HEK293 (cell line): Measurements from ENCODE around the gene CHMP4A.

Experiments
- AEBP2 ChIP-seq: fragments of 450-650 bp; formaldehyde crosslinking; IDR thresholded peaks from 2 replicates; pipeline ENCODE4 v1.5.1; 2016; ENCODE audit warnings: missing biosample characterization, missing genetic modification characterization, borderline replicate concordance
- ATF2 ChIP-seq: fragments of 450-650 bp; formaldehyde crosslinking; IDR thresholded peaks from 2 replicates; pipeline ENCODE4 v1.5.1; 2016; ENCODE audit warnings: missing biosample characterization, missing genetic modification characterization, low read depth
- HIC1 ChIP-seq: fragments of 450-650 bp; formaldehyde crosslinking; IDR thresholded peaks from 2 replicates; pipeline ENCODE4 v1.5.1; 2016; ENCODE audit warnings: missing biosample characterization, missing genetic modification characterization
- KLF10 ChIP-seq: fragments of 450-650 bp; IDR thresholded peaks from 2 replicates; pipeline ENCODE4 v1.5.1; 2018; ENCODE audit warnings: missing biosample characterization, mild to moderate bottlenecking, missing genetic modification characterization
- OVOL3 ChIP-seq: fragments of 450-650 bp; formaldehyde crosslinking; IDR thresholded peaks from 2 replicates; pipeline ENCODE4 v1.5.1; 2016; ENCODE audit warnings: missing biosample characterization, missing genetic modification characterization
- RBAK ChIP-seq: fragments of 450-650 bp; formaldehyde crosslinking; IDR thresholded peaks from 2 replicates; pipeline ENCODE4 v1.5.1; 2016; ENCODE audit warnings: missing biosample characterization, missing genetic modification characterization
- SCRT1 ChIP-seq: fragments of 450-650 bp; formaldehyde crosslinking; IDR thresholded peaks from 2 replicates; pipeline ENCODE4 v1.5.1; 2016; ENCODE audit warnings: missing biosample characterization, missing genetic modification characterization, borderline replicate concordance
- TRIM28 ChIP-seq: IDR thresholded peaks from 2 replicates; pipeline ENCODE4 v1.6.1; 2011; ENCODE audit warnings: low read length, control low read depth, borderline replicate concordance
- ZBTB21 ChIP-seq: fragments of 450-650 bp; formaldehyde crosslinking; IDR thresholded peaks from 2 replicates; pipeline ENCODE4 v1.5.1; 2017; ENCODE audit warnings: missing biosample characterization, missing genetic modification characterization
- ZBTB6 ChIP-seq: fragments of 450-650 bp; formaldehyde crosslinking; IDR thresholded peaks from 2 replicates; pipeline ENCODE4 v1.5.1; 2017; ENCODE audit warnings: missing biosample characterization, missing genetic modification characterization
- ZNF10 ChIP-seq: fragments of 450-650 bp; formaldehyde crosslinking; IDR thresholded peaks from 2 replicates; pipeline ENCODE4 v1.5.1; 2017; ENCODE audit warnings: missing biosample characterization, missing genetic modification characterization
- ZNF114 ChIP-seq: fragments of 450-650 bp; formaldehyde crosslinking; IDR thresholded peaks from 2 replicates; pipeline ENCODE4 v1.5.0; 2017; ENCODE audit warnings: missing biosample characterization, missing genetic modification characterization
- ZNF155 ChIP-seq: fragments of 450-650 bp; formaldehyde crosslinking; IDR thresholded peaks from 2 replicates; pipeline ENCODE4 v1.5.1; 2016; ENCODE audit warnings: missing biosample characterization, missing genetic modification characterization
- ZNF16 ChIP-seq: fragments of 450-650 bp; formaldehyde crosslinking; IDR thresholded peaks from 2 replicates; pipeline ENCODE4 v1.5.1; 2016; ENCODE audit warnings: low read depth, missing biosample characterization, missing genetic modification characterization
- ZNF18 ChIP-seq: fragments of 450-650 bp; formaldehyde crosslinking; IDR thresholded peaks from 2 replicates; pipeline ENCODE4 v1.5.1; 2016; ENCODE audit warnings: missing biosample characterization, missing genetic modification characterization
- ZNF19 ChIP-seq: fragments of 450-650 bp; formaldehyde crosslinking; IDR thresholded peaks from 2 replicates; pipeline ENCODE4; 2016; ENCODE audit warnings: missing biosample characterization, missing genetic modification characterization, low read depth
- ZNF335 ChIP-seq: fragments of 450-650 bp; formaldehyde crosslinking; conservative IDR thresholded peaks from 2 replicates; pipeline ENCODE4 v1.5.1; 2016; ENCODE audit warnings: missing biosample characterization, missing genetic modification characterization
- ZNF423 ChIP-seq: fragments of 450-650 bp; formaldehyde crosslinking; IDR thresholded peaks from 2 replicates; pipeline ENCODE4 v1.5.1; 2016; ENCODE audit warnings: missing biosample characterization, missing genetic modification characterization
- ZNF501 ChIP-seq: fragments of 450-650 bp; formaldehyde crosslinking; IDR thresholded peaks from 2 replicates; pipeline ENCODE4 v1.5.1; 2016; ENCODE audit warnings: missing biosample characterization, missing genetic modification characterization
- ZNF654 ChIP-seq: fragments of 450-650 bp; formaldehyde crosslinking; IDR thresholded peaks from 2 replicates; pipeline ENCODE4 v1.5.1; 2016; ENCODE audit warnings: low read depth, missing biosample characterization, missing genetic modification characterization
- ZNF670 ChIP-seq: fragments of 450-650 bp; formaldehyde crosslinking; IDR thresholded peaks from 2 replicates; pipeline ENCODE4 v1.5.1; 2016; ENCODE audit warnings: missing biosample characterization, missing genetic modification characterization, low read depth
- ZSCAN23 ChIP-seq: fragments of 450-650 bp; formaldehyde crosslinking; IDR thresholded peaks from 2 replicates; pipeline ENCODE4 v1.5.1; 2016; ENCODE audit warnings: missing biosample characterization, missing genetic modification characterization
- ZSCAN30 ChIP-seq: fragments of 450-650 bp; IDR thresholded peaks from 2 replicates; pipeline ENCODE4 v1.5.1; 2018; ENCODE audit warnings: missing biosample characterization, mild to moderate bottlenecking, missing genetic modification characterization, moderate library complexity
- ZSCAN4 ChIP-seq: fragments of 450-650 bp; formaldehyde crosslinking; IDR thresholded peaks from 2 replicates; pipeline ENCODE4 v1.5.1; 2017; ENCODE audit warnings: missing biosample characterization, missing genetic modification characterization
- ZXDB ChIP-seq: fragments of 450-650 bp; formaldehyde crosslinking; IDR thresholded peaks from 2 replicates; pipeline ENCODE4 v1.5.1; 2016; ENCODE audit warnings: missing biosample characterization, missing genetic modification characterization
- TF ChIP-seq, protein P1 (sequence below): fragments of 450-650 bp; formaldehyde crosslinking; IDR thresholded peaks from 2 replicates; pipeline ENCODE4 v1.5.0; 2017; ENCODE audit warnings: missing biosample characterization, missing genetic modification characterization, borderline replicate concordance

The CHMP4A gene

DNA sequence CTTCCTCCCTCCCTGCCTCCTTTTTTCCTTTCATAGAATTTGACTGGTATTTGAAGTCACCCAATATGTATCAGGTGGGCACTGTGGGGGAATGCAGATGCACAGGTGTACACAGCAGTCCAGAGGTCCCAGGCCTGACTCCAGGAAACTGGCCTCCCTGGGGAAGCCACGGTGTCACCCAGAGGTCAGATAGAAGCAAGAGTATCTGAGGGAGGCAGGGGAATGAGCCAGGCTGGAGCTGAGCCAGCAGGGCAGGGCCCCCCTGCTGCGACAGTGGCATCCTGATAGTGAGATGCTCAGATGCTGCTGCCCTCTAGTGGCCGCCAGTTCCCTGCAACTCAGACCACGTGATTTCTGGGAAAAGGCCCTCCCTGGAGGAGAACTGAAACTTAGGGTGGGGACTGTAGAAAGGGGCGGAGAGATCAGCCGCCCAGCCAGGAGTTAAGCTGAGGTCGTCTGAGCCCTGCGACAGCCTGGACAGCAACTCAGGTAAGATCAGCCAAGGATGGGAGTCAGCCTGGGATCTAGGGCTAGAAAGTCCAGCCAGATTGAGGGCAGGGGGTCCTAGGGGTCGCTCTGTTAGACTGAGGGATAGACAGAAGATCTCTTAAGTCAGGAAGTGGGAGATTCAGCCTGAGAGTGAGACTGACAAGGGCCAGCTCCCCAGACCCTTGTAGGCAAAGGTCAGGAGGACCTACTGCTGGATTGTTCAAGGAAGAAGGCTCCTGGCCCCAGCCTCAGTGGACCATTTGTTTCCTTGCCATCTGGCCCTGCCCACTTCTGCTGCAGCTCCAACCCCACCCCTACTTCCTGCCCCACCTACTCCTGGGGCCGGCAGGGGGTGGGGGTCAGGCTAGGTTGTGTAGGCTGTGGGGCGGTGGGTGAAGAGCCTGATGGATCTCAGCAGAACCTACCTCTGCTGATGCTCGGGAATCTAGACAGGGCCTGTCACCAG, 52.2 kb downstream of the CHMP4A start, which contains the start of gene IRF9 (continued):
- no peak for TF ChIP-seq ZNF155 (tag by site-specific recombination)
- TF ChIP-seq ZNF19 (tag by site-specific recombination): no peak
- peak; percentile 77 for TF ChIP-seq ZBTB21 (tag by site-specific recombination)
- peak; percentile 67; the same call in 1 of the 2 replicates for TF ChIP-seq KLF10 (tag by site-specific recombination)
- no peak for TF ChIP-seq OVOL3 (tag by site-specific recombination)
- TF ChIP-seq RBAK (tag by site-specific recombination): no peak
- TF ChIP-seq ZNF16 (tag by site-specific recombination): no peak
- TF ChIP-seq ZNF18 (tag by site-specific recombination): no peak
- TF ChIP-seq HIC1: peak; percentile 89
- no peak for TF ChIP-seq ZSCAN4 (tag by site-specific recombination)
- TF ChIP-seq ZNF10 (tag by site-specific recombination): no peak
- TF ChIP-seq, protein P1, sequence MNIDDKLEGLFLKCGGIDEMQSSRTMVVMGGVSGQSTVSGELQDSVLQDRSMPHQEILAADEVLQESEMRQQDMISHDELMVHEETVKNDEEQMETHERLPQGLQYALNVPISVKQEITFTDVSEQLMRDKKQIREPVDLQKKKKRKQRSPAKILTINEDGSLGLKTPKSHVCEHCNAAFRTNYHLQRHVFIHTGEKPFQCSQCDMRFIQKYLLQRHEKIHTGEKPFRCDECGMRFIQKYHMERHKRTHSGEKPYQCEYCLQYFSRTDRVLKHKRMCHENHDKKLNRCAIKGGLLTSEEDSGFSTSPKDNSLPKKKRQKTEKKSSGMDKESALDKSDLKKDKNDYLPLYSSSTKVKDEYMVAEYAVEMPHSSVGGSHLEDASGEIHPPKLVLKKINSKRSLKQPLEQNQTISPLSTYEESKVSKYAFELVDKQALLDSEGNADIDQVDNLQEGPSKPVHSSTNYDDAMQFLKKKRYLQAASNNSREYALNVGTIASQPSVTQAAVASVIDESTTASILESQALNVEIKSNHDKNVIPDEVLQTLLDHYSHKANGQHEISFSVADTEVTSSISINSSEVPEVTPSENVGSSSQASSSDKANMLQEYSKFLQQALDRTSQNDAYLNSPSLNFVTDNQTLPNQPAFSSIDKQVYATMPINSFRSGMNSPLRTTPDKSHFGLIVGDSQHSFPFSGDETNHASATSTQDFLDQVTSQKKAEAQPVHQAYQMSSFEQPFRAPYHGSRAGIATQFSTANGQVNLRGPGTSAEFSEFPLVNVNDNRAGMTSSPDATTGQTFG (tag by site-specific recombination): no peak
- no peak for TF ChIP-seq ZNF114 (tag by site-specific recombination)
- TF ChIP-seq ZNF670 (tag by site-specific recombination): no peak
- no peak; the same call in 1 of the 2 replicates for TF ChIP-seq ZSCAN30 (tag by site-specific recombination)
- no peak for TF ChIP-seq SCRT1 (tag by site-specific recombination)
- no peak for TF ChIP-seq ATF2
- peak; percentile 48 for TF ChIP-seq ZNF654 (tag by site-specific recombination)
- TF ChIP-seq ZNF501: no peak; the same call in 1 of the 2 replicates
- TF ChIP-seq ZSCAN23 (tag by site-specific recombination): no peak
- no peak; the same call in 1 of the 2 replicates for TF ChIP-seq ZBTB6
- no peak for TF ChIP-seq ZNF335 (tag by site-specific recombination)
- TF ChIP-seq AEBP2 (tag by site-specific recombination): no peak
- TF ChIP-seq TRIM28: peak; percentile 74
- peak; percentile 62; the same call in 1 of the 2 replicates for TF ChIP-seq ZNF423
- TF ChIP-seq ZXDB: peak; percentile 89
